ENCODE measurements around the gene TRANK1. TPM values are rescaled to one million over a fixed set of nuclear protein-coding genes. Genes with fewer than 3 reads are reported as not detected.

The TRANK1 gene
- total and polyA plus RNA-seq, 2 experiments from 2014 or later: 1.8 to 6.7 TPM

DNA sequence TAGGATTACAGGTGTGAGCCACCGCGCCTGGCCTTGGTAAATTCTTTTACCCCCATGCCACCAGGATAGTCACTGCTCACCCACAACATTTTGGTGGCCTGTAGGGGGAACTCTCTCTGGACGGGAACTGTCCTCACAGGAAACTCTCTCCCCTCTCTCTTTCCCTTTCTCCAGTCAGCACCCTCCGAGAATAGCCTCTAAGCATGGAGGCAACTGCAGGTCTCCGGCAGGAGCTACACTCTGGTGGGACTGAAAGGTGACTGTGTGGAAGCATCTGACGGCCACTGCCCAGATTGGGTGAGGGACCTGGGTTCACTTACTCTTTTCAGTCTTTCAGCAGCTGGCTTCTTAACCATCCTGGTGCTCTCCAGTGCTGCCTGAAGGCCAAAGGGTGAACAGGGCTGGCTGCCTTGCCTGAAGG, 21.3 kb downstream of the TRANK1 start:
- no peaks in the 10 kb centered on the region for H3F3A ChIP-seq (replicated peaks; ENCODE audit: low read depth)
- H3K36me3 Mint-ChIP-seq (ENCODE audit: low read depth): peaks cover 18% of the 10 kb centered on the region
- H3K4me1 Mint-ChIP-seq: peaks cover 12% of the 10 kb centered on the region
- no peak overlapping the region for H3K27ac Mint-ChIP-seq
- H2AFZ ChIP-seq: peak overlapping the region; percentile 90; the same call in 1 of the 2 replicates
- peaks cover 13% of the 10 kb centered on the region for H3K27me3 Mint-ChIP-seq (ENCODE audit: insufficient read depth, low read depth, poor library complexity)
- H3K27me3 ChIP-seq (ENCODE audit: insufficient read depth): no peaks in the 10 kb centered on the region
- peaks cover 21% of the 10 kb centered on the region for H3K9me3 Mint-ChIP-seq
- no peak overlapping the region for H3K4me3 ChIP-seq
- H4K20me1 ChIP-seq (replicated peaks; ENCODE audit: insufficient read depth): no peaks in the 10 kb centered on the region
- H3K9me2 ChIP-seq (ENCODE audit: insufficient read depth): no peaks in the 10 kb centered on the region; the same call in 1 of the 2 replicates
- TF ChIP-seq, protein P1, sequence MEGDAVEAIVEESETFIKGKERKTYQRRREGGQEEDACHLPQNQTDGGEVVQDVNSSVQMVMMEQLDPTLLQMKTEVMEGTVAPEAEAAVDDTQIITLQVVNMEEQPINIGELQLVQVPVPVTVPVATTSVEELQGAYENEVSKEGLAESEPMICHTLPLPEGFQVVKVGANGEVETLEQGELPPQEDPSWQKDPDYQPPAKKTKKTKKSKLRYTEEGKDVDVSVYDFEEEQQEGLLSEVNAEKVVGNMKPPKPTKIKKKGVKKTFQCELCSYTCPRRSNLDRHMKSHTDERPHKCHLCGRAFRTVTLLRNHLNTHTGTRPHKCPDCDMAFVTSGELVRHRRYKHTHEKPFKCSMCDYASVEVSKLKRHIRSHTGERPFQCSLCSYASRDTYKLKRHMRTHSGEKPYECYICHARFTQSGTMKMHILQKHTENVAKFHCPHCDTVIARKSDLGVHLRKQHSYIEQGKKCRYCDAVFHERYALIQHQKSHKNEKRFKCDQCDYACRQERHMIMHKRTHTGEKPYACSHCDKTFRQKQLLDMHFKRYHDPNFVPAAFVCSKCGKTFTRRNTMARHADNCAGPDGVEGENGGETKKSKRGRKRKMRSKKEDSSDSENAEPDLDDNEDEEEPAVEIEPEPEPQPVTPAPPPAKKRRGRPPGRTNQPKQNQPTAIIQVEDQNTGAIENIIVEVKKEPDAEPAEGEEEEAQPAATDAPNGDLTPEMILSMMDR (conservative IDR thresholded peaks at IDR 0.05; ENCODE audit: low read depth in 2 of 2): peak; percentile 54 to 68
- TF ChIP-seq, protein P2, sequence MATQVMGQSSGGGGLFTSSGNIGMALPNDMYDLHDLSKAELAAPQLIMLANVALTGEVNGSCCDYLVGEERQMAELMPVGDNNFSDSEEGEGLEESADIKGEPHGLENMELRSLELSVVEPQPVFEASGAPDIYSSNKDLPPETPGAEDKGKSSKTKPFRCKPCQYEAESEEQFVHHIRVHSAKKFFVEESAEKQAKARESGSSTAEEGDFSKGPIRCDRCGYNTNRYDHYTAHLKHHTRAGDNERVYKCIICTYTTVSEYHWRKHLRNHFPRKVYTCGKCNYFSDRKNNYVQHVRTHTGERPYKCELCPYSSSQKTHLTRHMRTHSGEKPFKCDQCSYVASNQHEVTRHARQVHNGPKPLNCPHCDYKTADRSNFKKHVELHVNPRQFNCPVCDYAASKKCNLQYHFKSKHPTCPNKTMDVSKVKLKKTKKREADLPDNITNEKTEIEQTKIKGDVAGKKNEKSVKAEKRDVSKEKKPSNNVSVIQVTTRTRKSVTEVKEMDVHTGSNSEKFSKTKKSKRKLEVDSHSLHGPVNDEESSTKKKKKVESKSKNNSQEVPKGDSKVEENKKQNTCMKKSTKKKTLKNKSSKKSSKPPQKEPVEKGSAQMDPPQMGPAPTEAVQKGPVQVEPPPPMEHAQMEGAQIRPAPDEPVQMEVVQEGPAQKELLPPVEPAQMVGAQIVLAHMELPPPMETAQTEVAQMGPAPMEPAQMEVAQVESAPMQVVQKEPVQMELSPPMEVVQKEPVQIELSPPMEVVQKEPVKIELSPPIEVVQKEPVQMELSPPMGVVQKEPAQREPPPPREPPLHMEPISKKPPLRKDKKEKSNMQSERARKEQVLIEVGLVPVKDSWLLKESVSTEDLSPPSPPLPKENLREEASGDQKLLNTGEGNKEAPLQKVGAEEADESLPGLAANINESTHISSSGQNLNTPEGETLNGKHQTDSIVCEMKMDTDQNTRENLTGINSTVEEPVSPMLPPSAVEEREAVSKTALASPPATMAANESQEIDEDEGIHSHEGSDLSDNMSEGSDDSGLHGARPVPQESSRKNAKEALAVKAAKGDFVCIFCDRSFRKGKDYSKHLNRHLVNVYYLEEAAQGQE (IDR thresholded peaks at IDR 0.05; ENCODE audit: unreplicated experiment): no peak
- TF ChIP-seq, protein P3, sequence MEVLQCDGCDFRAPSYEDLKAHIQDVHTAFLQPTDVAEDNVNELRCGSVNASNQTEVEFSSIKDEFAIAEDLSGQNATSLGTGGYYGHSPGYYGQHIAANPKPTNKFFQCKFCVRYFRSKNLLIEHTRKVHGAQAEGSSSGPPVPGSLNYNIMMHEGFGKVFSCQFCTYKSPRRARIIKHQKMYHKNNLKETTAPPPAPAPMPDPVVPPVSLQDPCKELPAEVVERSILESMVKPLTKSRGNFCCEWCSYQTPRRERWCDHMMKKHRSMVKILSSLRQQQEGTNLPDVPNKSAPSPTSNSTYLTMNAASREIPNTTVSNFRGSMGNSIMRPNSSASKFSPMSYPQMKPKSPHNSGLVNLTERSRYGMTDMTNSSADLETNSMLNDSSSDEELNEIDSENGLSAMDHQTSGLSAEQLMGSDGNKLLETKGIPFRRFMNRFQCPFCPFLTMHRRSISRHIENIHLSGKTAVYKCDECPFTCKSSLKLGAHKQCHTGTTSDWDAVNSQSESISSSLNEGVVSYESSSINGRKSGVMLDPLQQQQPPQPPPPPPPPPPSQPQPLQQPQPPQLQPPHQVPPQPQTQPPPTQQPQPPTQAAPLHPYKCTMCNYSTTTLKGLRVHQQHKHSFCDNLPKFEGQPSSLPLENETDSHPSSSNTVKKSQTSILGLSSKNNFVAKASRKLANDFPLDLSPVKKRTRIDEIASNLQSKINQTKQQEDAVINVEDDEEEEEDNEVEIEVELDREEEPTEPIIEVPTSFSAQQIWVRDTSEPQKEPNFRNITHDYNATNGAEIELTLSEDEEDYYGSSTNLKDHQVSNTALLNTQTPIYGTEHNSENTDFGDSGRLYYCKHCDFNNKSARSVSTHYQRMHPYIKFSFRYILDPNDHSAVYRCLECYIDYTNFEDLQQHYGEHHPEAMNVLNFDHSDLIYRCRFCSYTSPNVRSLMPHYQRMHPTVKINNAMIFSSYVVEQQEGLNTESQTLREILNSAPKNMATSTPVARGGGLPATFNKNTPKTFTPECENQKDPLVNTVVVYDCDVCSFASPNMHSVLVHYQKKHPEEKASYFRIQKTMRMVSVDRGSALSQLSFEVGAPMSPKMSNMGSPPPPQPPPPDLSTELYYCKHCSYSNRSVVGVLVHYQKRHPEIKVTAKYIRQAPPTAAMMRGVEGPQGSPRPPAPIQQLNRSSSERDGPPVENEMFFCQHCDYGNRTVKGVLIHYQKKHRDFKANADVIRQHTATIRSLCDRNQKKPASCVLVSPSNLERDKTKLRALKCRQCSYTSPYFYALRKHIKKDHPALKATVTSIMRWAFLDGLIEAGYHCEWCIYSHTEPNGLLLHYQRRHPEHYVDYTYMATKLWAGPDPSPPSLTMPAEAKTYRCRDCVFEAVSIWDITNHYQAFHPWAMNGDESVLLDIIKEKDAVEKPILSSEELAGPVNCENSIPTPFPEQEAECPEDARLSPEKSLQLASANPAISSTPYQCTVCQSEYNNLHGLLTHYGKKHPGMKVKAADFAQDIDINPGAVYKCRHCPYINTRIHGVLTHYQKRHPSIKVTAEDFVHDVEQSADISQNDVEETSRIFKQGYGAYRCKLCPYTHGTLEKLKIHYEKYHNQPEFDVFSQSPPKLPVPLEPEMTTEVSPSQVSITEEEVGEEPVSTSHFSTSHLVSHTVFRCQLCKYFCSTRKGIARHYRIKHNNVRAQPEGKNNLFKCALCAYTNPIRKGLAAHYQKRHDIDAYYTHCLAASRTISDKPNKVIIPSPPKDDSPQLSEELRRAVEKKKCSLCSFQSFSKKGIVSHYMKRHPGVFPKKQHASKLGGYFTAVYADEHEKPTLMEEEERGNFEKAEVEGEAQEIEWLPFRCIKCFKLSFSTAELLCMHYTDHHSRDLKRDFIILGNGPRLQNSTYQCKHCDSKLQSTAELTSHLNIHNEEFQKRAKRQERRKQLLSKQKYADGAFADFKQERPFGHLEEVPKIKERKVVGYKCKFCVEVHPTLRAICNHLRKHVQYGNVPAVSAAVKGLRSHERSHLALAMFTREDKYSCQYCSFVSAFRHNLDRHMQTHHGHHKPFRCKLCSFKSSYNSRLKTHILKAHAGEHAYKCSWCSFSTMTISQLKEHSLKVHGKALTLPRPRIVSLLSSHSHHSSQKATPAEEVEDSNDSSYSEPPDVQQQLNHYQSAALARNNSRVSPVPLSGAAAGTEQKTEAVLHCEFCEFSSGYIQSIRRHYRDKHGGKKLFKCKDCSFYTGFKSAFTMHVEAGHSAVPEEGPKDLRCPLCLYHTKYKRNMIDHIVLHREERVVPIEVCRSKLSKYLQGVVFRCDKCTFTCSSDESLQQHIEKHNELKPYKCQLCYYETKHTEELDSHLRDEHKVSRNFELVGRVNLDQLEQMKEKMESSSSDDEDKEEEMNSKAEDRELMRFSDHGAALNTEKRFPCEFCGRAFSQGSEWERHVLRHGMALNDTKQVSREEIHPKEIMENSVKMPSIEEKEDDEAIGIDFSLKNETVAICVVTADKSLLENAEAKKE (CRISPR knock-in tag; IDR thresholded peaks at IDR 0.05): no peak
- no peak overlapping the region for H3K4me2 ChIP-seq
- peak; percentile 70 for DNase-seq (ENCODE audit: low spot score)
- no peaks in the 10 kb centered on the region for H3K79me2 ChIP-seq (replicated peaks; ENCODE audit: insufficient read depth)
- peaks cover 9% of the 10 kb centered on the region for H3K4me1 ChIP-seq (ENCODE audit: insufficient read depth)
- H3K27ac ChIP-seq (ENCODE audit: low read depth): no peak overlapping the region
- ATAC-seq: peak; percentile 90
- H3K4me3 Mint-ChIP-seq: peak overlapping the region; percentile 53
- no peaks in the 10 kb centered on the region for H3K36me3 ChIP-seq (ENCODE audit: insufficient read depth)
